ENCODE data around the gene FBRSL1. TPM values are rescaled to one million over a fixed set of nuclear protein-coding genes. Genes with fewer than 3 reads are reported as not detected.

The FBRSL1 gene
- total and polyA plus RNA-seq, 9 of the 15 experiments (the other 6 are each of a cell fraction or from before 2014, with no cell fraction given), result 0.24 to 129 (median 7.3) TPM

DNA sequence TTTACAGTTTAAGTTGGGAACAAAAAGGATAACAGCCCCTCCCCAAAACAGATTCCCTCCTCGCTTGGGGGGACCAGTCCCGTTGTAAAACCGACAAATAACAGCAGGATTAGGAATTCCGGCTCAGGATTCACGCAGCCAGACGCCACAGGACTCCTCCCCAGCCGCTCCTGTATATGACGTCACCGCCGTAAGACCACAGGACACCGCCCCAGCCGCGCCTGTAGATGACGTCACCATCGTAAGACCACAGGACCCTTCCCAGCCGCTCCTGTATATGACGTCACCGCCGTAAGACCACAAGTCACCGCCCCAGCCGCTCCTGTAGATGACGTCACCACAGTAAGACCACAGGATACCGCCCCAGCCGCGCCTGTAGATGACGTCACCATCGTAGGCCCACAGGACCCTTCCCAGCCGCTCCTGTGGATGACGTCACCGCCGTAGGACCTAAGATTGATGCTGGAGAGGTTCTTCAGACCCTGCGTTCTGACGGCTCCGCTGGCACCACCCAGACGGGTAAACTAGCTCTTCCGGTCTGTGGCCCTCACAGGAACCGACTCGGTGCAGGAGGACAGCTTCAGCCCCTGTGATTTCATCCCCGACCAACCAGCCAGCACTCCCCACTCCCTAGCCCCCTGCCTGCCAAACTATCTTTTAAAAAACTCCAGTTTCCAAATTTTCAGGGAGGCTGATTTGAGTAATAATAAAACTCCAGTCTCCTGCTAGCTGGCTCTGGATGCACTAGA, 43.9 kb upstream of the FBRSL1 start (continued):
- TF ChIP-seq TOE1 (IDR thresholded peaks at IDR 0.05; ENCODE audit: borderline replicate concordance) (0 out of 2 replicates have a peak, but pooled peaks have one; percentile 28), TOE1 (CRISPR knock-in tag; IDR thresholded peaks at IDR 0.05; ENCODE audit: borderline replicate concordance, low read depth) (no peak), ZNF76 (CRISPR knock-in tag; IDR thresholded peaks at IDR 0.05; ENCODE audit: borderline replicate concordance) (peak; percentile 96), MEF2A (IDR thresholded peaks at IDR 0.05; ENCODE audit: control insufficient read depth, low read depth, low read length) (no peak), LARP7 (IDR thresholded peaks at IDR 0.05) (no peak), HDAC1 (IDR thresholded peaks at IDR 0.05) (peak in 1 of 2 experiments; percentile 25; a peak in 1 of 4 replicates), ETV1 (tag; conservative IDR thresholded peaks at IDR 0.05; ENCODE audit: low read depth) (peak; percentile 17; the same call in 1 of the 2 replicates), CBFB (CRISPR knock-in tag; IDR thresholded peaks at IDR 0.05) (peak; percentile 92), HIVEP1 (CRISPR knock-in tag; IDR thresholded peaks at IDR 0.05) (peak; percentile 91; the same call in 1 of the 2 replicates), ZFPM2 (CRISPR knock-in tag; IDR thresholded peaks at IDR 0.05) (no peak), CBFA2T3 (IDR thresholded peaks at IDR 0.05) (0 out of 2 replicates have a peak, but pooled peaks have one; percentile 11), HMG20A (CRISPR knock-in tag; conservative IDR thresholded peaks at IDR 0.05) (no peak), ZNF408 (CRISPR knock-in tag; IDR thresholded peaks at IDR 0.05; ENCODE audit: low read depth) (peak; percentile 92; the same call in 1 of the 2 replicates), STAT5B (CRISPR knock-in tag; IDR thresholded peaks at IDR 0.05) (no peak), ZNF41 (CRISPR knock-in tag; conservative IDR thresholded peaks at IDR 0.05) (0 out of 2 replicates have a peak, but pooled peaks have one; percentile 31), RFX1 (IDR thresholded peaks at IDR 0.05) (no peak), CXXC5 (CRISPR knock-in tag; IDR thresholded peaks at IDR 0.05) (peak; percentile 97), NCOA1 (IDR thresholded peaks at IDR 0.05; ENCODE audit: low read depth) (peak; percentile 93)
